ENCODE measurements around the gene FANCE.

Gene FANCE

GRCh38 chr6:35468980-35469750, 17.0 kb downstream of the FANCE start:
- DNase-seq, result no peak

- DNase-seq, result no peak
Observed at GRCh38 chr6:35469751-35470662, 17.9 kb downstream of the FANCE start.

GRCh38 chr6:35470663-35471120, 18.6 kb downstream of the FANCE start:
- DNase-seq, result no peak

GRCh38 chr6:35471836-35472345, 19.8 kb downstream of the FANCE start:
- no peak for DNase-seq

- no peak for DNase-seq
Observed at GRCh38 chr6:35473075-35473849, 21.1 kb downstream of the FANCE start.

- no peak for DNase-seq
Observed at GRCh38 chr6:35473850-35474130, 21.7 kb downstream of the FANCE start.

GRCh38 chr6:35474131-35474941, 22.2 kb downstream of the FANCE start:
- DNase-seq, result no peak

- no peak for DNase-seq
Observed at GRCh38 chr6:35474942-35475570, 22.9 kb downstream of the FANCE start.

- DNase-seq, result no peak
Observed at GRCh38 chr6:35475573-35475972, 23.4 kb downstream of the FANCE start.

- no peak for DNase-seq
Observed at GRCh38 chr6:35476004-35476403, 23.9 kb downstream of the FANCE start.

GRCh38 chr6:35477028-35477427, 24.9 kb downstream of the FANCE start:
- DNase-seq, result no peak

- no peak for DNase-seq
Observed at GRCh38 chr6:35477551-35478179, 25.5 kb downstream of the FANCE start.

GRCh38 chr6:35478259-35478658, 26.1 kb downstream of the FANCE start:
- no peak for DNase-seq

GRCh38 chr6:35480176-35480575, 28.0 kb downstream of the FANCE start:
- no peak for DNase-seq

GRCh38 chr6:35481226-35481625, 29.1 kb downstream of the FANCE start:
- DNase-seq, result no peak

GRCh38 chr6:35483062-35483461, 30.9 kb downstream of the FANCE start:
- DNase-seq, result no peak

GRCh38 chr6:35483490-35483889, 31.4 kb downstream of the FANCE start:
- DNase-seq, result no peak

- no peak for DNase-seq
Observed at GRCh38 chr6:35483893-35484645, 31.9 kb downstream of the FANCE start.

- DNase-seq, result no peak
Observed at GRCh38 chr6:35484921-35485392, 32.8 kb downstream of the FANCE start.

- DNase-seq, result no peak
Observed at GRCh38 chr6:35485402-35485877, 33.3 kb downstream of the FANCE start.
